COR-L47 (cell line): ENCODE measurements around the gene KCTD15.
A peak's percentile ranks its signal among the peaks of the same experiment; 100 is the strongest.

Experiments used
- DNase-seq: peaks from one replicate; lab custom pipeline; 2025; lab: John Stamatoyannopoulos, UW

KCTD15 gene

DNA sequence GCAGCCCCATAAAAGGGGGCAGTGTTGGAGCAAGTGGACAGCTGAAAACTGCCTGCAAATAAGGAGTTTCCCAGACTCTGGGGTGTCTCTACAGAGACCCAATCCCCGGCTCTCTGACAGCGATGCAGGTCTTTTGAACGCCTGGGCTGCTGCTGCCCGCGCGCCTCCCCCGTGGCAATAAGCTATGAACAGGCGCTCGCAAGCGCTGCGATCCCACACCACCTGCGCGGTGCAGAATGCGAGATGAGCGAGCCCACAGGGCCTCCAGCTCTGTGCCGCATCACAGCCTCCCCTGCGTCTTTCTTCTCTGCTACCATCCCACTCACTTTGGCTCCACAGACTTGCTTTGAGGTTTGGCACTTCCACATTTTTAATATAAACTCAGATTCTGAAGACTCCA, 62.3 kb downstream of the KCTD15 start:
- no peak for DNase-seq

DNA sequence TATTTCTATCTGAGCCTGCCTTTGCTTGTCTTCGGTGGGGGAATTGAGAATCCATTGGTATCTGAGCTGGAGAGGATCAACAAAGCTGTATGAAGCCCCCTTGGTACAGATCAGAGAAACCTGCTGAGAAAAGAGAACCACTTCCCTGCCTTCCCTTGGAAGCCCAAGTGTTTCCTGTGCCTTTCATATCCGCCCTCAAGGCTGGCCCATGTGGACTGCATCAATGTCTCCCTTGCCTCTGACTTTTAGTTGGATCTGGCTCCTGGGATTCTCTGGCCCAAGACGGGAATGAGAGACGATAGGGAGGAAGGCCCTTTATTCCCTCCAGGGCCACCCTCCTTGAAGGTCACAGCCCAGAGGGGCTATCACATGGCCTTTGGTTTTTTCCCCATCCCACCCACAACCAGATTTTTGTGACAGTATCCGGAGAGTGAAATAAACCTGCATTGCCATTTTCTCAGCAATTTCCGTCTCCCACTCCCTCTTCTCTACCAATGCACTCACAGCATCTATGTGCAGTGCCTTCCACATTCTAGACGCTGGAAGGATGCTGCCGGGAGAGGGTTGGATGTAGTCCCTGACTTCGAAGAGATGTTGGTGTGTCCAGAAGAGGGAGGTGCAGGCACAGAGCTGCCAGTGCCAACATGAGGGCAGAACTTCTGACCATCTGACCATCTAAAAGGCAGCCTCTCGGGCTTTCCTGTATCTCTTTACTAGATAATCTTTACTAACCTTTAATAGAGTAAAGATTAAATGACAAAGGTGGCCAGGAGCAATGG, 63.8 kb downstream of the KCTD15 start:
- DNase-seq: no peak

DNA sequence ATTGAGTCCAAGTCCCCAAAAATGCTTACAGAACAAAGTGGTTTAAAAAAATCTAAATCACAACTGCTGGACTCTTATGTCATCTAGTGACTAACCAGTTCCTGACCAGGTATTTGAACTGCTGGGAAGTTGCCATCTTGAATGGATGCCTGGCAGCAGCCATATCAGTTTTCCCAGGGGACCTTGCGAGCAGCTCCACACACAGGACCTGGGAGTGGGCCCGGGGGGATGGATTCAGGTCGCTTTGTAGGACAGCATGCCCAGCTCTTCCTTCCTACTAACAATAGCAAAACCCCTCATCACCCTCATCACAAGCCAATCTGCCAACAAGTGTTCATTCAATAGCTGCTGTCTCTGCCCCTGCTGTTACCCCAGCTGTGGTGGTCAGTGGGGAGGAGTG, 65.3 kb downstream of the KCTD15 start:
- no peak for DNase-seq

DNA sequence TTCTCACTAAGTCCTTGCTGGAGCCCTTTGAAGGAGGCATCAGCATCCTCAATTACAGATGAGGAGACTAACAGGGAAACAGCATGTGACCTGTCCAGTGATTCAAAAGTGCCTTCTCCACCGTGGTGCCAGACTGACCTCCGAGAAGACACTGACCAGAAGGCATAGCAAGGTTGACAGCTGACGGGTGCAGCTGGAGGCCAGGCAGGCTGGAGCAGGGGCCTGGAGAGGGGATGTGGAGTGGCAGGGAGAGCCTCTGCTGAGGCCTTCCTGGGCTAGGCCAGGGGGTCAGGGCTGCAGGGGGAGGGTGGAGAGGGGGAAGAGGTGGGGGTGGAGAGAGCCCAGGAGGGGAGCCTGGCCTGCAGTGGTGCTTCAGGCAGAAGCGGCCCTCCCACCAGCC, 66.3 kb downstream of the KCTD15 start:
- no peak for DNase-seq

DNA sequence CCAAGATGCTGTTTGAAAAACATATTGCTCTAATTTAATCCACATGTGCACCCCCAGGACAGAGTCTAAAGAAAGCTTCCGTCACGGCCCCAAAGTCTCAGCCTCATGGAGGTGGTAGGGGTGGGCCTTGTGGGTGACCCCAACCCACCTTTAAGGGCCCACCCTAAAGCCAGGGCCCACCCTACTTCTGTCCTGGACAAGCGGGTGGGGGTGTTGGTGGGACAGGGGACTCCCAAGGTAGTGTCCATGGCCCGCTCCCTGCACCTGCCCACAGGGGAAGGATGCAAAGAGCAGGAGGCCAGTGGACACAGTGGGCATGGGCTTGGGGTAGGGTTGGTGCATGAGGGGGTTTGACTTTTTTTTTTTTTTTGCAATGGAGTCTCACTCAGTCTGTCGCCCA, 66.8 kb downstream of the KCTD15 start:
- DNase-seq: no peak

DNA sequence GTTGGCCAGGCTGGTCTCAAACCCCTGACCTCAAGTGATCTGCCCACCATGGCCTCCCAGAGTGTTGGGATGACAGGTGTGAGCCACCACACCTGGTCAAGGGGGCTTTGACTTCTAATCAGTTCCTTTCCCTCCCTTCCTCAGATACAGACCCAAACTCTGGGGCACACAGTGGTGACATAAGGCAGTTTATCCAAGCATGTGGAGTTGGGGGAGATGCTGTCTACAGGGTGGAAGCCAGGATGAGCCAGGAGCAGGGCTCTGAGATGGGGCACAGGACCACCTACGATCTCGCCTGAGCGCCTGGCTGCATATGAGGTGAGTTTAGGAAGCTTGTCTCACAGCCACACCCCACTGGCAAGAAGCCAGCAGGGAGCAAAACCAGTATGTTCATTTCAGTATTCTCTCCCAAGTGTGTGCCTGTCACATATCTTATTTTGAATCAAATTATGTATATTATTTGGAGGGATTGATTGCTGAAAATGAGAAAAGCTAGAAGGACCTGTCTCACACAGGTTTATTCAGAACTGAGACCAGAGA, 67.7 kb downstream of the KCTD15 start:
- peak; percentile 10 for DNase-seq

DNA sequence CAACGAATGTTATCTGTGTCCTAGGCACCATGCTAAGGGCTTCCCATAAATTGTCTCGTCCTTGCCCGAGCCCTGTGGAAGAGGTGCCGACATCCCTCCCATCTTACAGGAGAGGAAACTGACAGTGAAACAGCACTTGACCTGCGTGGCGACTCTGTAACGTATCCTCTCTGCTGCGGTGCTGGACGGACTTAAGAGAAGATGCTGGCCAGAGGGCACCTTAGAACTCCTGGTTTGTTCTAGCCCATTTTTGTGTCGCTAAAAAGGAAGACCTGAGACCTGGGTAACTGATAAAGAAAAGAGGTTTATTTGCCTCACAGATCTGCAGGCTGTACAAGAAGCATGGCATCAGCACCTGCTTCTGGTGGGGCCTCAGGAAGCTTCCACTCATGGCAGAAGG, 68.6 kb downstream of the KCTD15 start:
- DNase-seq: no peak
